HG03097 (cell line): ENCODE data around the gene METTL22.

Experiments
- ATAC-seq: cut with Tn5 transposase; IDR thresholded peaks from one replicate; pipeline ENCODE4 v1.9.1; 2021; ENCODE audit not compliant: unreplicated experiment, low FRiP score

The METTL22 gene

GRCh38 chr16:8621572-8622314 is at the start of gene METTL22:
METTL22 (plus strand) TSS chr16:8621698; CDS start chr16:8625666, 3,968 bp downstream.
- ATAC-seq, result peak; percentile 88

GRCh38 chr16:8572063-8572918 is 49.2 kb upstream of the METTL22 start:
- no peak for ATAC-seq

GRCh38 chr16:8572919-8573724 is 48.4 kb upstream of the METTL22 start:
- no peak for ATAC-seq

- ATAC-seq, result no peak
Observed at GRCh38 chr16:8575399-8575798, 46.1 kb upstream of the METTL22 start.

GRCh38 chr16:8576141-8577004 is 45.1 kb upstream of the METTL22 start:
- no peak for ATAC-seq

- ATAC-seq, result no peak
Observed at GRCh38 chr16:8577678-8578304, 43.7 kb upstream of the METTL22 start.

- ATAC-seq, result no peak
Observed at GRCh38 chr16:8579559-8579958, 41.9 kb upstream of the METTL22 start.

GRCh38 chr16:8581831-8582580 is 39.5 kb upstream of the METTL22 start:
- ATAC-seq, result no peak

GRCh38 chr16:8583199-8583598 is 38.3 kb upstream of the METTL22 start:
- no peak for ATAC-seq

GRCh38 chr16:8583732-8584131 is 37.8 kb upstream of the METTL22 start:
- ATAC-seq, result no peak

GRCh38 chr16:8585041-8585440 is 36.5 kb upstream of the METTL22 start:
- ATAC-seq, result no peak

GRCh38 chr16:8585857-8586256 is 35.6 kb upstream of the METTL22 start:
- no peak for ATAC-seq

- ATAC-seq, result no peak
Observed at GRCh38 chr16:8587065-8587464, 34.4 kb upstream of the METTL22 start.

GRCh38 chr16:8588682-8589056 is 32.8 kb upstream of the METTL22 start:
- ATAC-seq, result no peak

GRCh38 chr16:8589057-8589899 is 32.2 kb upstream of the METTL22 start:
- ATAC-seq, result no peak

- ATAC-seq, result no peak
Observed at GRCh38 chr16:8589900-8590688, 31.4 kb upstream of the METTL22 start, which contains the start of gene TMEM114. TMEM114 (minus strand) TSS chr16:8590511; CDS start chr16:8589838, 673 bp downstream.

- ATAC-seq, result no peak
Observed at GRCh38 chr16:8590811-8591210, 30.7 kb upstream of the METTL22 start.
